Measurements from ENCODE around the gene BIRC6. TPM values are rescaled to one million over a fixed set of nuclear protein-coding genes. Genes with fewer than 3 reads are reported as not detected.
"Not testable (repeated sequence)": the region's sequence is repeated elsewhere in the genome, so short reads cannot be mapped to it uniquely, and the experiment has no call there.

Gene BIRC6
- total RNA-seq, 4 donors from 2014 or later = 142 to 268 (median 218) TPM

DNA sequence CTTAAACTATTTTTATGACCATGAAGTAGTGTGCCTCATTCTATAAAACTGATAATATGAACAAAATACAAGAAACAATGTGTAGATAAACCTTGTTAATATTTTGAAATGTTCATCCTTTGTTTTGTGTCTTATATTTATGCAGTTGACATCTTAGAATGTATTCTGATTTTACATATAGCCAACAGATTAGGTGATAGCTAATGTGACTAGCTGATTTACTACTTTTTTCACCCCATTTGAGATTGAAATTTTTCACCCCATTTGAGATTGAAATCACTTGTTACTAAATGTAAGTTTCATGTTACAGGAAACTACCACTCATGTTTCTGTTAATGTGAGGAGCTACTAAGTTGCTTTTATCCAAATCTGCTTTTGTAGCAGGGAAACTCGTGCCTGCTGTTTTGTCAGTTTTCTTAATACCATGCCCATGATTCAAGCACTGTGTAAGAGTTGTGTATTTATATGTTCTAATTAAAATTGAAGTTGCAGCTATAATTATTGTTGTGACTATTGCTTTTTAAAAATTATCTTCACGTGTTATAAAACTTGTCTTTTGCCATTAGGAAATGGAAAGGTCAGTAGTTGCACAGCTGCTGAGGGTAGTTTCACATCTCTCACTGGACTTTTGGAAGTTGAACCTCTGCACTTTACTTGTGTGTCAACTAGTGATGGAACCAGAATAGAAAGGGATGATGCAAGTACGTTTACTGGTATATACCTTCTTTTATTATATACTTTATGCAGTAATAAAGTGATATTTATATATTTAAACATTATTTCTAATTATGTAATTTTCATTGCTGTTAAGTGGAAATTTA is 96.6 kb downstream of the BIRC6 start:
- Histone ChIP-seq H3K4me1 (peaks cover 0 to 5% of the 10 kb centered on the region in 2 donors), H3K27me3 (no peaks in the 10 kb centered on the region), H3K27ac (no peak overlapping the region), H3K9me3 (no peaks in the 10 kb centered on the region), H3K4me3 (replicated peaks in 1 of 3) (no peak overlapping the region), H3K36me3 (peaks cover 0 to 4% of the 10 kb centered on the region in 2 donors)
- WGBS, 2 donors = 82 to 83% methylated on average over 3 of the region's 3 CpGs
- TF ChIP-seq POLR2A (IDR thresholded peaks at IDR 0.05) (no peak), CTCF (IDR thresholded peaks at IDR 0.05) (no peak)
- intact Hi-C loops (cut with DNase I) = no loop called here
- DNase-seq = no peak

GRCh38 chr2:32455816-32456215 is 99.0 kb downstream of the BIRC6 start:
- no peaks in the 10 kb centered on the region for H3K27me3 ChIP-seq
- TF ChIP-seq CTCF (IDR thresholded peaks at IDR 0.05) (no peak), POLR2A (IDR thresholded peaks at IDR 0.05) (no peak)
- H3K27ac ChIP-seq = no peak overlapping the region
- H3K4me3 ChIP-seq (replicated peaks in 1 of 3) = no peak overlapping the region
- H3K36me3 ChIP-seq = no peaks in the 10 kb centered on the region
- H3K9me3 ChIP-seq = no peaks in the 10 kb centered on the region
- peaks cover 0 to 5% of the 10 kb centered on the region in 2 donors for H3K4me1 ChIP-seq
- DNase-seq = no peak
- WGBS, 2 donors = 93 to 96% methylated on average over 3 of the region's 3 CpGs
- intact Hi-C loops (cut with DNase I) = no loop called here

- TF ChIP-seq CTCF (IDR thresholded peaks at IDR 0.05) (no peak), POLR2A (IDR thresholded peaks at IDR 0.05) (no peak)
- no peak overlapping the region for H3K27ac ChIP-seq
- no peak overlapping the region for H3K4me3 ChIP-seq (replicated peaks in 1 of 3)
- H3K27me3 ChIP-seq = no peaks in the 10 kb centered on the region
- no peak for DNase-seq
- intact Hi-C loops (cut with DNase I) = no loop called here
- H3K4me1 ChIP-seq = peaks cover 0 to 5% of the 10 kb centered on the region in 2 donors
- no peaks in the 10 kb centered on the region for H3K9me3 ChIP-seq
- 95 to 96% methylated on average over 4 of the region's 4 CpGs for WGBS, 2 donors
- no peaks in the 10 kb centered on the region for H3K36me3 ChIP-seq
These were observed 100.0 kb downstream of the BIRC6 start for GRCh38 chr2:32456808-32457207.

DNA sequence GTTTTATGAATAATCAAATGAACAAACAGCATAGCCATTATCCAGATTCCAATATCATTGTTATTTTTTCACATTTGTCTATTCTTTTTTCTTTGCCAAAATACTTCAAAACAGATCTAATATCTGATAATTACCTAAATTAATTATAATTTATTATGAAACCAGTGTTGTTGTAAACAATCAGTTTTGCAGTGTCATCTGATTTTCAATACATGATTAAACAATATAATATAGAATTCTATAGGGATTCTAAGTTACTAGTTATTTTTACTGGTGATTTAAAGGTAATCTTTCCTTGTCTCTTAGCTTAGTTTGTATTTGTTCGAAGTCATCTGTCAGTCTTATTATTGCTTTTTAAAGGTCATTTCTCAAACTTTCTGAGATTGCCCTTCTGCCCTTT is 101.0 kb downstream of the BIRC6 start:
- Histone ChIP-seq H3K27ac (no peak overlapping the region), H3K27me3 (no peaks in the 10 kb centered on the region), H3K4me3 (replicated peaks in 1 of 3) (no peak overlapping the region), H3K36me3 (no peaks in the 10 kb centered on the region), H3K9me3 (no peaks in the 10 kb centered on the region), H3K4me1 (no peaks in the 10 kb centered on the region)
- intact Hi-C loops (cut with DNase I) = no loop called here
- TF ChIP-seq CTCF (IDR thresholded peaks at IDR 0.05) = no peak
- no peak for TF ChIP-seq POLR2A (IDR thresholded peaks at IDR 0.05)
- 89 to 96% methylated on average over 1 of the region's 1 CpG for WGBS, 2 donors
- no peak for DNase-seq

DNA sequence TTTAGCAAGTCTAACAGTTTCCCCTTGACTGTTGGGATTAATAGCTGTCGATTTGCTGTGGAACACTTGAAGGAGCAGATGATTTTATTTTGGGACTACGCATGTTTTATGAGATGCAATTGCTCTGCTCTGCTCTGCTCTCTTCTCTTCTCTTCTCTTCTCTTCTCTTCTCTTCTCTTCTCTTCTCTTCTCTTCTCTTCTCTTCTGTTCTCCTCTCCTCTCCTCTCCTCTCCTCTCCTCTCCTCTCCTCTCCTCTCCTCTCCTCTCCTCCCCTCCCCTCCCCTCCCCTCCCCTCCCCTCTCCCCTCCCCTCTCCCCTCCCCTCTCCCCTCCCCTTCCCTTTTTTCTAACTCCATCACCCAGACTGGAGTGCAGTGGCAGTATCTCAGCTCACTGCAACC is 104.0 kb downstream of the BIRC6 start:
- DNase-seq; intact Hi-C loops (cut with DNase I); H3K4me1 ChIP-seq; H3K27me3 ChIP-seq; H3K27ac ChIP-seq; H3K4me3 ChIP-seq (replicated peaks in 1 of 3); H3K9me3 ChIP-seq: not testable (repeated sequence)
- peaks cover 19 to 22% of the 10 kb centered on the region in 2 donors for H3K36me3 ChIP-seq
- WGBS, 2 donors = 96 to 99% methylated on average over 2 of the region's 2 CpGs
